Measurements from ENCODE around the gene ABHD14A. TPM values are rescaled to one million over a fixed set of nuclear protein-coding genes. Genes with fewer than 3 reads are reported as not detected.

The ABHD14A gene
- total RNA-seq, 1 experiment from 2014 or later: 9.9 TPM

DNA sequence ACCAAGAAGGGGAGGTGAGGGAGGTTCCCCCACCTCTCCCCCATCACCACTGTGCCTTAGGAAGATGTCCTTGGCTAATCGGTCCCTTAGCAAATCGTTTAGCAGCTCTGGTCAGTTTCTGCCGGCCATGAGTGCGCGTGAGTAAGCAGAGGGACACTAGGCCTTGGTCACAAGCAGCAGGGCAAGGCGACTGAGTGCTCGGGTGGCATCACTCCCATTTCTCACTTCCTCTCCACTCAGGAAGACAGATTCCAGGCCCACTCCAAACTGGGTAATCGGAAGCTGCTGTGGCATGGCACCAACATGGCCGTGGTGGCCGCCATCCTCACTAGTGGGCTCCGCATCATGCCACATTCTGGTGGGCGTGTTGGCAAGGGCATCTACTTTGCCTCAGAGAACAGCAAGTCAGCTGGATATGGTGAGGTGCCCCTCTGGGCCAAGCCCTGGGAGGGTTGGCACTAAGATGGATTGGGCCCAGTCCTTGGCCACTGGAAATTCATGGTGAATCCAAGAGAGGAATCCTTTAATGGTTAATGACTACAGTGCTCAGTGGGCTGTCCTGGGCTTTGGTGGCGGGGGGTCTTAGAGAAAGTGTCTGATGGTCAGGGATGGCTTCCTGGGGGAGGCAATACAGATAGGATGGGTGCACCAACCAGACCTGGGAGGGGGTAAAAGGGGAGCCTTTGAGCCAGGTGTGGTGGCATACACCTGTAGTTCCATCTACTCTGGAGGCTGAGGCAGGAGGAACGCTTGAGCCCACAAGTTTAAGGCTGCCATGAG is 28.7 kb upstream of the ABHD14A start:
- ChIA-PET CTCF (no interaction called here), POLR2A (ENCODE audit: unreplicated experiment) (no interaction called here)
- H3K9me3 ChIP-seq (ENCODE audit: insufficient read depth, low read depth): no peaks in the 10 kb centered on the region
- H3K36me3 ChIP-seq (ENCODE audit: low read depth): no peaks in the 10 kb centered on the region
- H3K4me1 ChIP-seq (replicated peaks; ENCODE audit: insufficient read depth): peaks cover 7% of the 10 kb centered on the region; the same call in 1 of the 2 replicates
- H2AFZ ChIP-seq: no peak overlapping the region
- no TSS peak for BruUV-seq (replicated peaks)
- no peak overlapping the region for H3K4me3 ChIP-seq
- no peak overlapping the region for H3K4me2 ChIP-seq
- H4K20me1 ChIP-seq (ENCODE audit: insufficient read depth): no peaks in the 10 kb centered on the region
- H3K27ac ChIP-seq: no peak overlapping the region
- no peaks in the 10 kb centered on the region; the same call in 1 of the 2 replicates for H3F3A ChIP-seq (ENCODE audit: insufficient read depth, low read depth)
- intact Hi-C loops (cut with micrococcal nuclease; ENCODE audit: unreplicated experiment): no loop called here
- H3K27me3 ChIP-seq (ENCODE audit: insufficient read depth, low read depth): no peaks in the 10 kb centered on the region
- peaks cover 5% of the 10 kb centered on the region for H3K79me2 ChIP-seq (ENCODE audit: low read depth)
- DNase-seq: no peak
- no peak for TF ChIP-seq EZH2 (IDR thresholded peaks at IDR 0.05; ENCODE audit: low read depth)
- TF ChIP-seq, protein P1, sequence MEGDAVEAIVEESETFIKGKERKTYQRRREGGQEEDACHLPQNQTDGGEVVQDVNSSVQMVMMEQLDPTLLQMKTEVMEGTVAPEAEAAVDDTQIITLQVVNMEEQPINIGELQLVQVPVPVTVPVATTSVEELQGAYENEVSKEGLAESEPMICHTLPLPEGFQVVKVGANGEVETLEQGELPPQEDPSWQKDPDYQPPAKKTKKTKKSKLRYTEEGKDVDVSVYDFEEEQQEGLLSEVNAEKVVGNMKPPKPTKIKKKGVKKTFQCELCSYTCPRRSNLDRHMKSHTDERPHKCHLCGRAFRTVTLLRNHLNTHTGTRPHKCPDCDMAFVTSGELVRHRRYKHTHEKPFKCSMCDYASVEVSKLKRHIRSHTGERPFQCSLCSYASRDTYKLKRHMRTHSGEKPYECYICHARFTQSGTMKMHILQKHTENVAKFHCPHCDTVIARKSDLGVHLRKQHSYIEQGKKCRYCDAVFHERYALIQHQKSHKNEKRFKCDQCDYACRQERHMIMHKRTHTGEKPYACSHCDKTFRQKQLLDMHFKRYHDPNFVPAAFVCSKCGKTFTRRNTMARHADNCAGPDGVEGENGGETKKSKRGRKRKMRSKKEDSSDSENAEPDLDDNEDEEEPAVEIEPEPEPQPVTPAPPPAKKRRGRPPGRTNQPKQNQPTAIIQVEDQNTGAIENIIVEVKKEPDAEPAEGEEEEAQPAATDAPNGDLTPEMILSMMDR (conservative IDR thresholded peaks at IDR 0.05): no peak
- no peaks in the 10 kb centered on the region for H3K9me2 ChIP-seq (ENCODE audit: insufficient read depth)

- TF ChIP-seq, protein P1 (conservative IDR thresholded peaks at IDR 0.05): no peak
- no peak for TF ChIP-seq EZH2 (IDR thresholded peaks at IDR 0.05; ENCODE audit: low read depth)
- H3K27ac ChIP-seq: no peak overlapping the region
- H3K4me1 ChIP-seq (replicated peaks; ENCODE audit: insufficient read depth): peaks cover 7% of the 10 kb centered on the region; the same call in 1 of the 2 replicates
- H3K9me2 ChIP-seq (ENCODE audit: insufficient read depth): no peaks in the 10 kb centered on the region
- no peak for DNase-seq
- H2AFZ ChIP-seq: no peak overlapping the region
- no peaks in the 10 kb centered on the region for H3K79me2 ChIP-seq (ENCODE audit: low read depth)
- no peaks in the 10 kb centered on the region for H3K9me3 ChIP-seq (ENCODE audit: insufficient read depth, low read depth)
- no peaks in the 10 kb centered on the region for H3K27me3 ChIP-seq (ENCODE audit: insufficient read depth, low read depth)
- H3K36me3 ChIP-seq (ENCODE audit: low read depth): no peaks in the 10 kb centered on the region
- CTCF ChIA-PET: no interaction called here
- H4K20me1 ChIP-seq (ENCODE audit: insufficient read depth): no peaks in the 10 kb centered on the region
- intact Hi-C loops (cut with micrococcal nuclease; ENCODE audit: unreplicated experiment): no loop called here
- H3K4me2 ChIP-seq: no peak overlapping the region
- POLR2A ChIA-PET (ENCODE audit: unreplicated experiment): no interaction called here
- no peak overlapping the region for H3K4me3 ChIP-seq
- no peaks in the 10 kb centered on the region; the same call in 1 of the 2 replicates for H3F3A ChIP-seq (ENCODE audit: insufficient read depth, low read depth)
- BruUV-seq (replicated peaks): no TSS peak
These were observed 28.1 kb upstream of the ABHD14A start for GRCh38 chr3:51946796-51947195.

DNA sequence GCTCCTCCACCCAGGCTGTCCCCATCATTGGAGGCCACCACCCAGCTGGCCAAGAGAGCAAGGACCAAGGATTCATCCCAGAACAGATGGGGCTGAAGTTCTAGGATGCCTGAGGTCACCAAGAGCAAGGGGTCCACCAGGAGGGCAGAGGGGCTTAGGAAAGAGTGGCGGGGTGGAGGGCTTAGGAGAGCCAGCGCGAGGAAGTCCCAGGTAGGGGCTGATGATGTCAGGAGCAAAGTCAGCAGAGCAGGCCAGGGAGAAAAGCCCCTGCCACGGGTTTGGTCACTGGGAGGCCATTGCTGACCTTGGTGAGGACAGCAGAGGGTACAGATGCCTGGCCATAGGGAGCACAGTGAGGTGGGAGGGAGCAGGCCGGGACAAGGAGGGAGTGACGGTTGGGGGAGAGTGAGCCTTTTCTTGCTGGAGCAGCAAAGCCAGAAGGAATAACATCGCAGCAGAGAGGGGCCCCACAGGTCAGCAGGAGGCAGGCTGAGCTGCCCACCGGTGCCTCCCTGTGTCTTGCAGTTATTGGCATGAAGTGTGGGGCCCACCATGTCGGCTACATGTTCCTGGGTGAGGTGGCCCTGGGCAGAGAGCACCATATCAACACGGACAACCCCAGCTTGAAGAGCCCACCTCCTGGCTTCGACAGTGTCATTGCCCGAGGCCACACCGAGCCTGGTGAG is 27.5 kb upstream of the ABHD14A start:
- Histone ChIP-seq H3K9me3 (ENCODE audit: insufficient read depth, low read depth) (no peaks in the 10 kb centered on the region), H3K27ac (no peak overlapping the region), H3K4me3 (no peak overlapping the region), H3K27me3 (ENCODE audit: insufficient read depth, low read depth) (no peaks in the 10 kb centered on the region), H4K20me1 (ENCODE audit: insufficient read depth) (no peaks in the 10 kb centered on the region), H2AFZ (no peak overlapping the region), H3K79me2 (ENCODE audit: low read depth) (no peaks in the 10 kb centered on the region), H3K4me1 (replicated peaks; ENCODE audit: insufficient read depth) (peaks cover 7% of the 10 kb centered on the region; the same call in 1 of the 2 replicates), H3K4me2 (no peak overlapping the region), H3F3A (ENCODE audit: insufficient read depth, low read depth) (no peaks in the 10 kb centered on the region; the same call in 1 of the 2 replicates), H3K36me3 (ENCODE audit: low read depth) (no peaks in the 10 kb centered on the region), H3K9me2 (ENCODE audit: insufficient read depth) (no peaks in the 10 kb centered on the region)
- ChIA-PET CTCF (no interaction called here), POLR2A (ENCODE audit: unreplicated experiment) (interaction anchor here (0.6 kb wide), 1 partner anchor 448 kb away, joined by 3 read pairs; the partner anchor contains the start of gene DCAF1)
- TF ChIP-seq, protein P1 (conservative IDR thresholded peaks at IDR 0.05): no peak
- TF ChIP-seq EZH2 (IDR thresholded peaks at IDR 0.05; ENCODE audit: low read depth): no peak
- BruUV-seq (replicated peaks): no TSS peak
- intact Hi-C loops (cut with micrococcal nuclease; ENCODE audit: unreplicated experiment): no loop called here
- no peak for DNase-seq

Measured in PC-9 (cell line).